Mesothelial cell of epicardium (in vitro differentiated cells): ENCODE results near the gene GEMIN7. TPM values are rescaled to one million over a fixed set of nuclear protein-coding genes. Genes with fewer than 3 reads are reported as not detected.
"Not testable (repeated sequence)": the region's sequence is repeated elsewhere in the genome, so short reads cannot be mapped to it uniquely, and the experiment has no call there.

Experiments used
- DNase-seq, 2 experiments: peaks; one replicate each; pipeline ENCODE4 v3.0.0; 2021; ENCODE audit warnings: low spot score in 2 of 2; ENCODE audit not compliant: unreplicated experiment in 2 of 2
- H3K27ac Mint-ChIP-seq: 2 replicates; pipeline ENCODE4 v1.8.0; 2021; ENCODE audit warnings: mixed read lengths
- H3K27me3 Mint-ChIP-seq: 2 replicates; pipeline ENCODE4 v1.8.0; 2021; ENCODE audit warnings: low read depth, mixed read lengths
- H3K36me3 Mint-ChIP-seq: 2 replicates; pipeline ENCODE4 v1.8.0; 2021; ENCODE audit warnings: mixed read lengths
- H3K4me1 Mint-ChIP-seq: 2 replicates; pipeline ENCODE4 v1.8.0; 2021; ENCODE audit warnings: mixed read lengths
- H3K4me3 Mint-ChIP-seq: 2 replicates; pipeline ENCODE4 v1.8.0; 2021; ENCODE audit warnings: mild to moderate bottlenecking, moderate library complexity, mixed read lengths
- H3K9me3 Mint-ChIP-seq: 2 replicates; pipeline ENCODE4 v1.8.0; 2021; ENCODE audit warnings: mixed read lengths
- CTCF ChIP-seq: fragments of 200-600 bp; sonication (generic); IDR thresholded peaks from one replicate; pipeline ENCODE4 v1.5.0; 2021; ENCODE audit warnings: antibody characterized with exemption; ENCODE audit not compliant: unreplicated experiment
- total RNA-seq: library from RNA; stranded (reverse); gene quantifications from 3 replicates; pipeline ENCODE4 v1.2.1, GENCODE V29; 2021

The GEMIN7 gene
- total RNA-seq, 1 donor from 2014 or later = 27.5 TPM

GRCh38 chr19:45101806-45102205 lies 22.7 kb downstream of the GEMIN7 start:
- Mint-ChIP-seq H3K27ac (no peak overlapping the region), H3K4me3 (no peak overlapping the region), H3K9me3 (no peaks in the 10 kb centered on the region), H3K36me3 (no peaks in the 10 kb centered on the region), H3K27me3 (no peaks in the 10 kb centered on the region), H3K4me1 (peaks cover 46% of the 10 kb centered on the region)
- TF ChIP-seq CTCF = no peak
- no peak for DNase-seq

GRCh38 chr19:45102481-45102880 lies 23.4 kb downstream of the GEMIN7 start:
- Mint-ChIP-seq H3K27ac (no peak overlapping the region), H3K4me1 (peaks cover 43% of the 10 kb centered on the region), H3K27me3 (no peaks in the 10 kb centered on the region), H3K4me3 (no peak overlapping the region), H3K9me3 (no peaks in the 10 kb centered on the region), H3K36me3 (no peaks in the 10 kb centered on the region)
- TF ChIP-seq CTCF = no peak
- no peak for DNase-seq

DNA sequence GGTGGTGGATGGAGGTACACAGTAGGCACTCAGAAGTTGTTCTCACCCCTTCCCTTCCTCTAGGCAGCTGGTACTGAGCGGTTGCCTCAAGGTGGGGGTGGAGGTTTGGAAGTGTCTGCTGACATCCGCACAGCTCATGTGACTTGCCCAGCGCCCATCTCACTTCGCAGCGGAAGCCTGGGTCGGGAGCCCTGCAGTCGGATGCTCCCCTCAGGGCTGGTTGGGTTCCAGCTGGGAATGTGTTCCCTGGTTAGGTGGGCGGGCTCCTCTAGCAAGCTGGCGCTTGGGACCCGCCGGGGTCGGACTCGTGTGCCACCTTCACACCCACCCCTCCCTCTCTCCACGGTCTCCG lies 24.1 kb downstream of the GEMIN7 start:
- DNase-seq = no peak
- Mint-ChIP-seq H3K36me3 (no peaks in the 10 kb centered on the region), H3K27ac (no peak overlapping the region), H3K9me3 (no peaks in the 10 kb centered on the region), H3K4me3 (no peak overlapping the region), H3K4me1 (peaks cover 40% of the 10 kb centered on the region), H3K27me3 (no peaks in the 10 kb centered on the region)
- TF ChIP-seq CTCF = no peak

DNA sequence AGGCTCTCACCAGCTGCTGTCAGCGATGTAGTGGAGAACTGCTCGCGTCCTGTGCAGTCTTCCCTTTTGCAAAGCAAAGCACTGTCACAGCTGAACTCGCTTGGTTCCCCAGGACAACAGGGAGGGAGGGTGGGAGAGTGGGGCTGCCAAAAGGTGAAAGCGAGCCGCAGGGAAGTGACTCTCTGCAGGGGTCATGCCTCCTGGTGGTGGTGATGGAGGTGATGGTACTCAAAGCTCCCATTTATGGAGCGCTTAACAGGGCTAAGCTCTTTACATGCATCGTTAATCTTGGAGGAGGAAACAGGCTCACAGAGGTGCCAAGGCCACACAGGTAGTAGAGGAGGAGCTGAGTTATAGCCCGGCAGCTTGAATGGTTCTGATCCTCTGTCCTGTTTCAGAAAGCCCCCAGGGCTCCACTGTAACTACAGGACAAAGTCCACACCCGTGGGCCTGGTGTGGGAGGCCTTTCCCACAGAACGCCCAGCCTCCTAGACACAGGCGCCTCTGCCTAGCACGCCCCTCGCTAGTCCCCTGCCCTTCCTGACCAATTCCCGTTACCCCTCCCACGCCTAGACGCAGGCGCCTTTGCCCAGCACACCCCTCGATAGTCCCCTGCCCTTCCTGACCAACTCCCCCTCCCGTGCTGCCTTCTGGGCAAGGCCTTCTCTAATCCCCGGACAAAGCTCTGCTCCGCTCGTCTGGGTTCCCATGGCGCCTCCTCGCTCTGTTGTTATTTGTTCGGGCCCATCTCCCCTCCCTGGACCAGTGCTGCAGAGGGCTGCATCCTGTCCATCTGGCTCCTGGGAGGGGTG lies 24.7 kb downstream of the GEMIN7 start:
- H3K36me3 Mint-ChIP-seq = no peaks in the 10 kb centered on the region
- H3K4me1 Mint-ChIP-seq = peaks cover 34% of the 10 kb centered on the region
- TF ChIP-seq CTCF = no peak
- H3K4me3 Mint-ChIP-seq = no peak overlapping the region
- no peak for DNase-seq
- no peak overlapping the region for H3K27ac Mint-ChIP-seq
- no peaks in the 10 kb centered on the region for H3K9me3 Mint-ChIP-seq
- H3K27me3 Mint-ChIP-seq = no peaks in the 10 kb centered on the region

GRCh38 chr19:45104658-45105349 lies 25.7 kb downstream of the GEMIN7 start:
- peaks cover 23% of the 10 kb centered on the region for H3K4me1 Mint-ChIP-seq
- no peak for DNase-seq
- no peaks in the 10 kb centered on the region for H3K27me3 Mint-ChIP-seq
- H3K27ac Mint-ChIP-seq = no peak overlapping the region
- H3K4me3 Mint-ChIP-seq = no peak overlapping the region
- H3K36me3 Mint-ChIP-seq = no peaks in the 10 kb centered on the region
- no peaks in the 10 kb centered on the region for H3K9me3 Mint-ChIP-seq
- TF ChIP-seq CTCF = no peak

- not testable (repeated sequence) for H3K27ac Mint-ChIP-seq, H3K4me3 Mint-ChIP-seq
- peaks cover 17% of the 10 kb centered on the region for H3K4me1 Mint-ChIP-seq
Measured at GRCh38 chr19:45106363-45106762, 27.3 kb downstream of the GEMIN7 start.

More at GRCh38 chr19:45106363-45106762, 27.3 kb downstream of the GEMIN7 start:
- not testable (repeated sequence) for DNase-seq, H3K27me3 Mint-ChIP-seq, H3K9me3 Mint-ChIP-seq, H3K36me3 Mint-ChIP-seq
